DOHH2 (cell line): ENCODE measurements around the gene PHF21A.

Experiments
- CTCF ChIP-seq: fragments of 200-600 bp; sonication (generic); IDR thresholded peaks from one replicate; pipeline ENCODE4 v1.5.1; 2014; ENCODE audit warnings: antibody characterized with exemption, mild to moderate bottlenecking, low read depth, low read length; ENCODE audit not compliant: poor library complexity, severe bottlenecking
- EZH2phosphoT487 ChIP-seq: fragments of 200-600 bp; sonication (generic); IDR thresholded peaks from 2 replicates; pipeline ENCODE4 v1.6.1; 2017; ENCODE audit warnings: borderline replicate concordance, mild to moderate bottlenecking, antibody characterized with exemption, low read length, moderate library complexity, mixed read lengths

GRCh38 chr11:45884596-45885185 lies 236.6 kb downstream of the PHF21A start:
- TF ChIP-seq CTCF: no peak
- no peak for TF ChIP-seq EZH2phosphoT487
